Ishikawa (cell line): Measurements from ENCODE around the gene RAMP1.

Experiments used
- RAD21 ChIP-seq: IDR thresholded peaks from 2 replicates; pipeline ENCODE4 v1.6.1; 2012; ENCODE audit warnings: low read depth
- YY1 ChIP-seq: IDR thresholded peaks from 2 replicates; pipeline ENCODE4 v1.6.1; 2012; ENCODE audit warnings: low read depth

DNA sequence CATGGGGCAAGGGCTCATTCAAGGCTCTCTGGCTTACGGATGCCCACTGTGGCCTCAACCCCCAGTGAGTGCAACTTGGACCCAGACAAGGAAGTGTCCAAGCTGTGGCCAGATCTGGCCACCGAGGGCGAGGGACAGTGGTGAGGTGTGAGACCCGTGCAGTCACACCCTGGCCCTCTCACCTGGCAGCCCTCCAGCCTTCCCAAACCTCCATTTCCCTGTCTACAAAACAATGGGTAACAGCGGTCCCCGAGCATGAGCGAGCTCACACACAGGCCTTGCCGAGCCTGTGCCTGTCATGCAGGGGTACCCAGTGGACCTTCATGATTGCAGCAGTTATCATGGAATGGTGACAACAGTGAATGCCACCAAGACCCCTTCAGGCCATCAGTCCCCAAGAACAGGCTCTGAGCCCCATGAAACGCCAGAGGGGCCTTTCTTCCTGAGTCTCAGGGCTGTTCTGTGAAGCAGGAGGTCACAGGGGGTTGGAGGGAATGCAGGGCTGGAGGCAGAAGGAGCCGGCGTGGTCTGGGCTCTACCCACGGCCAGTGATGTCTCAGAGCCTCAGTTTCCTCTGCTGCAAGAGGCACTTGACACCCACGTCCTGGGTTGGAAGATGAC, 49.8 kb downstream of the RAMP1 start:
- TF ChIP-seq YY1: no peak
- no peak for TF ChIP-seq RAD21
